Measurements from ENCODE around the gene F11R. TPM values are rescaled to one million over a fixed set of nuclear protein-coding genes. Genes with fewer than 3 reads are reported as not detected.

The F11R gene
- total and polyA plus RNA-seq, 2 of the 13 experiments (the other 11 are each of a cell fraction or from before 2014, with no cell fraction given): 95.8 to 105 TPM

DNA sequence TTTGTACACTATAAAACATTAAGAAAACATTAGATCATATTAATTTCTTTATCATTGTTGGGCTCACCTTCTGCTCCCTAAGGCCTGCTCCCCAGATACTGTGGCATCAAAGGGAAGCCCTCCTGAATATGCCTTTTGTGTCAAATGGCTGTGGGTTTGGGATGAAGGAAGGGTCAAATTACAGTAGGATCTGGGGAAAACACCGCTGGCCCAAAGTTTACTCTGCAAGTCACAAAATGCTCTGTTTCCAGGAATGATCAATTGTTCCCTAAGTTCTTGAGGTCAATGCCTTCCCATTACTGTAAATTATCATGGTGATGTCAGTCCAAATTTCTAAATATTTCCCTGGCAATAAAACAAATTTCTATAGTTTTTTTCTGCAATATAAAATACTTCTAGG, 59.5 kb downstream of the F11R start (continued):
- TF ChIP-seq TRIM24 (CRISPR knock-in tag; IDR thresholded peaks at IDR 0.05) (no peak), CBFB (CRISPR knock-in tag; IDR thresholded peaks at IDR 0.05) (no peak), ZNF343 (CRISPR knock-in tag; IDR thresholded peaks at IDR 0.05) (no peak), DMAP1 (CRISPR knock-in tag; IDR thresholded peaks at IDR 0.05) (no peak), HNRNPUL1 (IDR thresholded peaks at IDR 0.05; ENCODE audit: low read depth, low read length) (no peak), ISL2 (CRISPR knock-in tag; IDR thresholded peaks at IDR 0.05) (no peak), NCOA2 (CRISPR knock-in tag; IDR thresholded peaks at IDR 0.05) (peak; percentile 73), ZSCAN25 (CRISPR knock-in tag; IDR thresholded peaks at IDR 0.05) (no peak), ZFY (CRISPR knock-in tag; IDR thresholded peaks at IDR 0.05) (no peak), RFX3 (CRISPR knock-in tag; IDR thresholded peaks at IDR 0.05) (no peak), RFX1 (IDR thresholded peaks at IDR 0.05) (no peak), MEIS2 (CRISPR knock-in tag; IDR thresholded peaks at IDR 0.05) (no peak), PAF1 (CRISPR knock-in tag; IDR thresholded peaks at IDR 0.05) (no peak), SIX4 (CRISPR knock-in tag; IDR thresholded peaks at IDR 0.05) (peak; percentile 96), BCL6 (CRISPR knock-in tag; IDR thresholded peaks at IDR 0.05) (peak; percentile 100), HOXA7 (CRISPR knock-in tag; IDR thresholded peaks at IDR 0.05) (no peak), KLF6 (CRISPR knock-in tag; IDR thresholded peaks at IDR 0.05) (no peak)
- TF ChIP-seq, protein P1, sequence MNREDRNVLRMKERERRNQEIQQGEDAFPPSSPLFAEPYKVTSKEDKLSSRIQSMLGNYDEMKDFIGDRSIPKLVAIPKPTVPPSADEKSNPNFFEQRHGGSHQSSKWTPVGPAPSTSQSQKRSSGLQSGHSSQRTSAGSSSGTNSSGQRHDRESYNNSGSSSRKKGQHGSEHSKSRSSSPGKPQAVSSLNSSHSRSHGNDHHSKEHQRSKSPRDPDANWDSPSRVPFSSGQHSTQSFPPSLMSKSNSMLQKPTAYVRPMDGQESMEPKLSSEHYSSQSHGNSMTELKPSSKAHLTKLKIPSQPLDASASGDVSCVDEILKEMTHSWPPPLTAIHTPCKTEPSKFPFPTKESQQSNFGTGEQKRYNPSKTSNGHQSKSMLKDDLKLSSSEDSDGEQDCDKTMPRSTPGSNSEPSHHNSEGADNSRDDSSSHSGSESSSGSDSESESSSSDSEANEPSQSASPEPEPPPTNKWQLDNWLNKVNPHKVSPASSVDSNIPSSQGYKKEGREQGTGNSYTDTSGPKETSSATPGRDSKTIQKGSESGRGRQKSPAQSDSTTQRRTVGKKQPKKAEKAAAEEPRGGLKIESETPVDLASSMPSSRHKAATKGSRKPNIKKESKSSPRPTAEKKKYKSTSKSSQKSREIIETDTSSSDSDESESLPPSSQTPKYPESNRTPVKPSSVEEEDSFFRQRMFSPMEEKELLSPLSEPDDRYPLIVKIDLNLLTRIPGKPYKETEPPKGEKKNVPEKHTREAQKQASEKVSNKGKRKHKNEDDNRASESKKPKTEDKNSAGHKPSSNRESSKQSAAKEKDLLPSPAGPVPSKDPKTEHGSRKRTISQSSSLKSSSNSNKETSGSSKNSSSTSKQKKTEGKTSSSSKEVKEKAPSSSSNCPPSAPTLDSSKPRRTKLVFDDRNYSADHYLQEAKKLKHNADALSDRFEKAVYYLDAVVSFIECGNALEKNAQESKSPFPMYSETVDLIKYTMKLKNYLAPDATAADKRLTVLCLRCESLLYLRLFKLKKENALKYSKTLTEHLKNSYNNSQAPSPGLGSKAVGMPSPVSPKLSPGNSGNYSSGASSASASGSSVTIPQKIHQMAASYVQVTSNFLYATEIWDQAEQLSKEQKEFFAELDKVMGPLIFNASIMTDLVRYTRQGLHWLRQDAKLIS (CRISPR knock-in tag; IDR thresholded peaks at IDR 0.05): no peak
- TF ChIP-seq, protein P2, sequence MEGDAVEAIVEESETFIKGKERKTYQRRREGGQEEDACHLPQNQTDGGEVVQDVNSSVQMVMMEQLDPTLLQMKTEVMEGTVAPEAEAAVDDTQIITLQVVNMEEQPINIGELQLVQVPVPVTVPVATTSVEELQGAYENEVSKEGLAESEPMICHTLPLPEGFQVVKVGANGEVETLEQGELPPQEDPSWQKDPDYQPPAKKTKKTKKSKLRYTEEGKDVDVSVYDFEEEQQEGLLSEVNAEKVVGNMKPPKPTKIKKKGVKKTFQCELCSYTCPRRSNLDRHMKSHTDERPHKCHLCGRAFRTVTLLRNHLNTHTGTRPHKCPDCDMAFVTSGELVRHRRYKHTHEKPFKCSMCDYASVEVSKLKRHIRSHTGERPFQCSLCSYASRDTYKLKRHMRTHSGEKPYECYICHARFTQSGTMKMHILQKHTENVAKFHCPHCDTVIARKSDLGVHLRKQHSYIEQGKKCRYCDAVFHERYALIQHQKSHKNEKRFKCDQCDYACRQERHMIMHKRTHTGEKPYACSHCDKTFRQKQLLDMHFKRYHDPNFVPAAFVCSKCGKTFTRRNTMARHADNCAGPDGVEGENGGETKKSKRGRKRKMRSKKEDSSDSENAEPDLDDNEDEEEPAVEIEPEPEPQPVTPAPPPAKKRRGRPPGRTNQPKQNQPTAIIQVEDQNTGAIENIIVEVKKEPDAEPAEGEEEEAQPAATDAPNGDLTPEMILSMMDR (CRISPR knock-in tag; IDR thresholded peaks at IDR 0.05): no peak
- TF ChIP-seq, protein P3, sequence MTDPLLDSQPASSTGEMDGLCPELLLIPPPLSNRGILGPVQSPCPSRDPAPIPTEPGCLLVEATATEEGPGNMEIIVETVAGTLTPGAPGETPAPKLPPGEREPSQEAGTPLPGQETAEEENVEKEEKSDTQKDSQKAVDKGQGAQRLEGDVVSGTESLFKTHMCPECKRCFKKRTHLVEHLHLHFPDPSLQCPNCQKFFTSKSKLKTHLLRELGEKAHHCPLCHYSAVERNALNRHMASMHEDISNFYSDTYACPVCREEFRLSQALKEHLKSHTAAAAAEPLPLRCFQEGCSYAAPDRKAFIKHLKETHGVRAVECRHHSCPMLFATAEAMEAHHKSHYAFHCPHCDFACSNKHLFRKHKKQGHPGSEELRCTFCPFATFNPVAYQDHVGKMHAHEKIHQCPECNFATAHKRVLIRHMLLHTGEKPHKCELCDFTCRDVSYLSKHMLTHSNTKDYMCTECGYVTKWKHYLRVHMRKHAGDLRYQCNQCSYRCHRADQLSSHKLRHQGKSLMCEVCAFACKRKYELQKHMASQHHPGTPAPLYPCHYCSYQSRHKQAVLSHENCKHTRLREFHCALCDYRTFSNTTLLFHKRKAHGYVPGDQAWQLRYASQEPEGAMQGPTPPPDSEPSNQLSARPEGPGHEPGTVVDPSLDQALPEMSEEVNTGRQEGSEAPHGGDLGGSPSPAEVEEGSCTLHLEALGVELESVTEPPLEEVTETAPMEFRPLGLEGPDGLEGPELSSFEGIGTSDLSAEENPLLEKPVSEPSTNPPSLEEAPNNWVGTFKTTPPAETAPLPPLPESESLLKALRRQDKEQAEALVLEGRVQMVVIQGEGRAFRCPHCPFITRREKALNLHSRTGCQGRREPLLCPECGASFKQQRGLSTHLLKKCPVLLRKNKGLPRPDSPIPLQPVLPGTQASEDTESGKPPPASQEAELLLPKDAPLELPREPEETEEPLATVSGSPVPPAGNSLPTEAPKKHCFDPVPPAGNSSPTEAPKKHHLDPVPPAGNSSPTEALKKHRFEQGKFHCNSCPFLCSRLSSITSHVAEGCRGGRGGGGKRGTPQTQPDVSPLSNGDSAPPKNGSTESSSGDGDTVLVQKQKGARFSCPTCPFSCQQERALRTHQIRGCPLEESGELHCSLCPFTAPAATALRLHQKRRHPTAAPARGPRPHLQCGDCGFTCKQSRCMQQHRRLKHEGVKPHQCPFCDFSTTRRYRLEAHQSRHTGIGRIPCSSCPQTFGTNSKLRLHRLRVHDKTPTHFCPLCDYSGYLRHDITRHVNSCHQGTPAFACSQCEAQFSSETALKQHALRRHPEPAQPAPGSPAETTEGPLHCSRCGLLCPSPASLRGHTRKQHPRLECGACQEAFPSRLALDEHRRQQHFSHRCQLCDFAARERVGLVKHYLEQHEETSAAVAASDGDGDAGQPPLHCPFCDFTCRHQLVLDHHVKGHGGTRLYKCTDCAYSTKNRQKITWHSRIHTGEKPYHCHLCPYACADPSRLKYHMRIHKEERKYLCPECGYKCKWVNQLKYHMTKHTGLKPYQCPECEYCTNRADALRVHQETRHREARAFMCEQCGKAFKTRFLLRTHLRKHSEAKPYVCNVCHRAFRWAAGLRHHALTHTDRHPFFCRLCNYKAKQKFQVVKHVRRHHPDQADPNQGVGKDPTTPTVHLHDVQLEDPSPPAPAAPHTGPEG (CRISPR knock-in tag; IDR thresholded peaks at IDR 0.05): no peak

All from HepG2 (cell line).